ENCODE measurements around the gene FHIT. TPM values are rescaled to one million over a fixed set of nuclear protein-coding genes. Genes with fewer than 3 reads are reported as not detected.

The FHIT gene
- total RNA-seq, 2 donors from 2014 or later = 8.7 to 12.7 TPM

DNA sequence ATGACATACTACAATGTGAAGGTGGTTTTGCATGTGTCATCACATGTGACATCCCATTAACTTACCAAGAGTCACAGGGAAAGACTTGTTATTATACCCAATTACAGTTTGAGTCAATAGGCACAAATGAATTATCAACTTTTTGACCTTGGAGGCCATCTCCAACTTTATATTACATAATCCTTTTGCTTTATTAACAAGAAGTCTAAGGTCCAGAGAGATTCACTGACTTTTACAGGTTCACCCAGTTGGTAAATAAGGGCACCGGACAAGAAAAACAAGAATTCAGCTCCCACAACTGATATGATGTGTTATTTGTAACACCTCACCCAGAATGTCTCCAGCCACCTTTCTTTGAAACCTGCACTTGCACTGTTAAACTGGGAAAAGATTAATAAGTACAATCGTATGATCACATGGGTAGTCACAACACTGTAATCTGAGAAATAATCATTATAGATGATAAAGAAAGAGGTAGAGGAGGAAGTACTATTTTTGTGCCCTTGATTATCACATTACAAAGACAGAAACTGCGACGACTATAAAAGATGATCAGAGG is 928.9 kb downstream of the FHIT start:
- DNase-seq (no peak), ATAC-seq (no peak)
- intact Hi-C loops (cut with DNase I) = no loop called here

GRCh38 chr3:60319179-60319858 is 931.9 kb downstream of the FHIT start:
- DNase-seq (no peak), ATAC-seq (no peak)
- intact Hi-C loops (cut with DNase I) = no loop called here

- intact Hi-C loops (cut with DNase I) = no loop called here
- ATAC-seq (no peak), DNase-seq (no peak)
Measured at GRCh38 chr3:60316121-60316797, 935.0 kb downstream of the FHIT start.

DNA sequence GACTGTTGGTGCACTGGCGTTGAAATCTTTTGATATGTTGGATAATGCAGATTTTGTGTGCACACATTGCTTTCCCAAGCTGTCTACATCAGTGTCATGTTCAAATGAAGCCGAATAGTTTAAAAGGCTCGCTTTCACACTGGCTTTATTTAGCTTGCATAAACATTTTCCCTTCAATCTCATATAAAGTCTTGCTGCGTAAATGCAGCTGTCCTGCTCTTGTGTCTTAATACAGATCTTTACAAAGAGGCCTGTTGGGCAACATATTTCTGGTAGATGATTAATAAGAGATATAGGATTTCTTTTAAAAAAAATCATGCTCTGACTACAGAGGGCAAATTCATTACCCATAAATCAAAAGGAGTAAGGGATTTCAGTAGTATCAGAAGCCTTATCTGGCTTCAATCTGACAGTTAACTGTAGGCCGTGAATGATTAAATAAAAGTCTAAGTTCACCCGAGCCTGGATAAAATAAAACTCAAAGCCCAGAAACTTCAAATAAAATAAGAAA is 937.2 kb downstream of the FHIT start:
- ATAC-seq (no peak), DNase-seq (no peak)
- intact Hi-C loops (cut with DNase I) = no loop called here

GRCh38 chr3:60313231-60313798 is 937.9 kb downstream of the FHIT start:
- DNase-seq (no peak), ATAC-seq (no peak)
- intact Hi-C loops (cut with DNase I) = no loop called here

- DNase-seq (no peak), ATAC-seq (no peak)
- intact Hi-C loops (cut with DNase I) = no loop called here
Measured at GRCh38 chr3:60309539-60310268, 941.5 kb downstream of the FHIT start.

GRCh38 chr3:60308808-60309207 is 942.4 kb downstream of the FHIT start:
- intact Hi-C loops (cut with DNase I) = no loop called here

GRCh38 chr3:60307562-60308199 is 943.6 kb downstream of the FHIT start:
- ATAC-seq = no peak
- no peak for DNase-seq
- intact Hi-C loops (cut with DNase I) = no loop called here

More at GRCh38 chr3:60308808-60309207, 942.4 kb downstream of the FHIT start:
- no peak for ATAC-seq
- DNase-seq = no peak

DNA sequence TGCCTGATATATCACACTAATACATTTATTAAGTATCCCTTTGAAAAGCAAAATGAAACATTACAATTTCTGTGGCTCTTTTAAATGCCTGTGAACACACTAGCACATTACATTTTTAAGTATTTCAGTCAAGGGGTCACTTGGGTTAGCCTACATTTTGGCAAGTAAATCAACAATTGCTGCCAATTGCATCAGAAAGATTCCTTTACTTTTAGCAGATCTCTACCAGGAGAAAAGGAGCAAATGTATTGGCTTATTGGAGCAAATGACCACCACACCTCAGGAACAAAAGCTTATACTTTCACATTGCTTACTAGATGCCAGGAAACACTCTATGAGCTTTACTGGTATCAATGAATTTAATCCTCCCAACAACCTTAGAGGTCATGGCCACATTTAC is 947.1 kb downstream of the FHIT start:
- DNase-seq (no peak), ATAC-seq (no peak)
- intact Hi-C loops (cut with DNase I) = no loop called here

DNA sequence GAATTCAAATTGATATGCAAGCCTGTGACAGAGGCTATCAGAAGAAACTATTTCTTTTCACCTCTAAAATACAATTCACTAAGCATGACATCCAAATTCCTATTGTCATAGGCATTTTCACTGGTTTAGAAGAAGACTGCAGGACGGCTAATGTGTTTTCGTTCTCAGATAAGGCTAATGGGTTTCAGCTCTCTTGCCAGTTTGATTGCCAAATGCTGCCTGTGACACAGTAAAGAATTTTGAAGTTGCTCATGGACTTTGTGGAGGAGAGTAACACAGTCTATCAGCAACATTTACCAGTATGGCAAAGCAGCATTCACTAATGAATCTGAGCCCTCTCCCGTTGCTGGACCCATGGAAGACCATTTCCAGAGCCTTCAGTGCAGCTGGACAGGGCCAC is 948.1 kb downstream of the FHIT start:
- intact Hi-C loops (cut with DNase I) = no loop called here
- ATAC-seq = peak; percentile 32 to 34

GRCh38 chr3:60301142-60301541 is 950.1 kb downstream of the FHIT start:
- ATAC-seq (no peak), DNase-seq (no peak)
- intact Hi-C loops (cut with DNase I) = no loop called here

More for the DNA sequence above, 948.1 kb downstream of the FHIT start:
- no peak for DNase-seq

DNA sequence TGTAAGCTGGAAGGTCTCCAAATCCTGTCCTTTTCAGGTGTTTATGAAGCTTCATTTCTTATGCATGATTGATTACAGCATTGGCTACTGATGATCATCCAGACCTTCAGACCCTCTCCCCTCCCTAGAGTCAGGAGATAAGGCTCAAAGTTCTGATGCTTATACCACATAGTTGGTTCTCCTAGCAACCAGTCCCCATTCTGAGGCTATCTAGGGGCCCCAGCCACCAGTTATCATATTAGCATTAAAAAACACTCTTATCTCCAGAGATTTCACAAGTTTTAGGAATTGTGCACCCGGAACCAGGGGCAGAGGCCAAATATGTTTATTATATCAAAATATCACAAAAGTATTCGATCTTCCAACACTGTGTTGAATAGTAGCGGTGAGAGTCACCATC is 953.1 kb downstream of the FHIT start:
- no peak for ATAC-seq

DNA sequence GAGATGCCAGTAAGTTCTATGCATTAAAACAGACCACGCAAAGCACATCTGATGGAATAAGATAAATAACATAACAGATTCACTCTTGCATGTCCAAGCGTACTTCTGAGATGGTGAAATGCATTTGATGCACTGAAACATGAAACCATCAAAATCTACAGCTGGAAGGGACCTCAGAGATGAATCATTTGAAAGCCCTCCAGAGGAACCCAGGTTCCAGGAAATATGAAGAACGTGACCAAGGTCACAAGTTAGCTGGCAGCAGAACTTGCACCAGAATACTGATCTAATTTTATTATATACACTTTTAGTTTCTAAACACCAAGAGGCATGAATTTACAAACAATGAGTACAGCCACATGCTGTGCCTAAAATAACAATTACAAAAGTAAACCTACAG is 957.1 kb downstream of the FHIT start:
- intact Hi-C loops (cut with DNase I) = no loop called here
- DNase-seq (no peak), ATAC-seq (no peak)

More for the DNA sequence above, 953.1 kb downstream of the FHIT start:
- DNase-seq = no peak
- intact Hi-C loops (cut with DNase I) = no loop called here

DNA sequence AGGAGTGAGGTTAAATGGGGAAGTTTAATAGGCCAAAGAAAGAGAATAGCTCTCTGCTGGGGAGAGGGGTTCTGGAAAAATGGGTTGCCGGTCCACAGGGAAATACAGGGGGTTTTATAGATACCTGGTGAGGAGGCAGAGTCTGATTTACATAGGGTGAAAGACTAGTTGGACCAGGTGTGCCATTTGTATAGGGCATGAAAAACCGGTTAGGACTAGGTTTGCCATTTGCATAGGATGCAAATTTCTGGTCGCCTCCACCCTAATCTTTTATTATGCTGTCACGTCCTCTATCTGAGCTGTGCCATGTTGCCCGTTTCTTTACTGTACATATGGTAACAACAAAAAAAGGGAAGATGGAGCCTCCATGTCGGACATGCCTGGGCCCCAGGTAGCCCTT is 960.1 kb downstream of the FHIT start:
- ATAC-seq (no peak), DNase-seq (no peak)
- intact Hi-C loops (cut with DNase I) = no loop called here

- DNase-seq = no peak
- intact Hi-C loops (cut with DNase I) = no loop called here
Measured at GRCh38 chr3:60290122-60290492, 961.1 kb downstream of the FHIT start.

DNA sequence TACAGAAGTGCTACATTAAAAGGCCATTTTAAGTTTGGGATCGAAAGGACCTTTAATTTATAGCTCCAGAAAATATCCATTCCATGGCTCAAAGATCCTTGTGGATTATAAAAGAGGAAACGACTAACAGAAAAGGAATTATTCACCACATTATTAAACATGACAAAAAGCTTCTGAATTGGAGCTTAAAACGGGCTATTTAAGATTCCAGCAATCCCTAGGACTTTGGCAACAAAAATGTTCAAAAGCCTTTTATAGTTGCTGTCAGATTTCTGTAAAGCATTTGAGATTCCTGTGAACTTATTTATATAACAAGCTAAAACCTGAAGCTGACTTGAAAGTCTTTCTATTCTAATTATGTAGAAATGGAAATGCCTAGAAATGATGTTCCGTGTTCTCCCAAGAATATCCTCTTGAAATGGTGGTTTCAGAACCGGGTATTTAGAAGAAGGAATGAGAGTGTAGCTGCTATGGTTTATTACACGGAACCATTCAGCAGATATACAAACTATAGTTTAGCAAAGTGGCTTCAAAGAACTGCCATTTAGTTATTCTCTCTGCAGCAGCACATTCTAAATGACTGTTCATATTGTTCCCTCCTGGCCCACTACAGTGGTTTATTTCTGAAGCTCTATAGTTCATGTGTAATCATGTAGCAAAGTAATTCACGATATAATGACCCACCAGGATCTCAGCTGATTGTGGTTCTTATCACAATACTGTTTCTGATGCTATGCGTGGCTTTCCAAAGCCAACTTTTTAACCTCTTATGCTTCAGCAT is 961.7 kb downstream of the FHIT start:
- no peak for ATAC-seq
- no peak for DNase-seq
- intact Hi-C loops (cut with DNase I) = no loop called here

More at GRCh38 chr3:60290122-60290492, 961.1 kb downstream of the FHIT start:
- no peak for ATAC-seq

DNA sequence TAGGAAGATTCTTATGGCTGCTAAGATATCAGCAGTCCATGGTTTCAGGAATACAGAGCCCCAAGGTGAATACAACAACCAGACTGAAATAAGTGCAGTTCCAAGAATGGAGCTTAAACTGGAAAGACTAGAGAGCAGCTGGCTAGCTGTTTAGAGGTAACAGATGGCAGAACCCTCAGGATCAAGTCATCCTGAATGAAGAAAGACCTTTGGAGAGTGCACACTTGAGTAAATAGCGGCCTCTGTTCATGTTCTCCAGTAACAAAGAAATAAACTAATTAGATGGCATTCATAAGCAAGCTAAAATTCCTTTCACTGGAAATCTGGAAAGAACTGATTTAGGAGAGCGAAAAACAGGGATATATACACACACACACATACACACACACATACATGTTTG is 968.4 kb downstream of the FHIT start:
- DNase-seq (no peak), ATAC-seq (no peak)
- intact Hi-C loops (cut with DNase I) = no loop called here

GRCh38 chr3:60281970-60282369 is 969.3 kb downstream of the FHIT start:
- intact Hi-C loops (cut with DNase I) = no loop called here
- ATAC-seq (no peak), DNase-seq (no peak)

Data from left cardiac atrium (tissue), 4 donors.